ENCODE data around the gene ERVFRD-1. TPM values are rescaled to one million over a fixed set of nuclear protein-coding genes. Genes with fewer than 3 reads are reported as not detected.

The ERVFRD-1 gene
- total and polyA plus RNA-seq, 2 donors (not counting 3 experiments of a cell fraction or from before 2014, with no cell fraction given) = not detected

GRCh38 chr6:11062715-11063114, 48.8 kb downstream of the ERVFRD-1 start:
- intact Hi-C loops (cut with micrococcal nuclease) (no loop called here), dilution Hi-C loops (cut with MboI; ENCODE audit: extremely low pct_ligation_motif_present, low sequenced_read_pairs) (no loop called here)
- Histone ChIP-seq H3K27ac (ENCODE audit: insufficient read depth, low read depth, low read length) (no peak overlapping the region), H3K9me1 (replicated peaks; ENCODE audit: control insufficient read depth, extremely low read depth, insufficient read depth, low read length) (no peaks in the 10 kb centered on the region), H3K27me3 (ENCODE audit: control insufficient read depth in 2 of 2, insufficient read depth in 2 of 2, low read length in 2 of 2) (peaks cover 0 to 3% of the 10 kb centered on the region in 2 experiments), H2AFZ (ENCODE audit: low read depth, low read length) (no peak overlapping the region), H3K4me2 (ENCODE audit: insufficient read depth, low read length) (no peak overlapping the region), H3K9me3 (replicated peaks; ENCODE audit: control insufficient read depth, insufficient read depth, low read length) (no peaks in the 10 kb centered on the region), H3K79me2 (ENCODE audit: control insufficient read depth, insufficient read depth, low read length) (no peaks in the 10 kb centered on the region), H4K20me1 (replicated peaks; ENCODE audit: control insufficient read depth, extremely low read depth, insufficient read depth, low read length) (no peaks in the 10 kb centered on the region), H3K4me1 (ENCODE audit: control insufficient read depth, extremely low read depth, insufficient read depth, low read length) (no peaks in the 10 kb centered on the region), H3K36me3 (ENCODE audit: control insufficient read depth in 2 of 2, extremely low read depth in 1 of 2, insufficient read depth in 2 of 2, low read length in 2 of 2) (no peaks in the 10 kb centered on the region), H3K4me3 (replicated peaks in 1 of 3; ENCODE audit: insufficient read depth in 1 of 3, low read depth in 1 of 3, low read length in 3 of 3) (no peak overlapping the region), H3K9ac (replicated peaks; ENCODE audit: extremely low read depth, insufficient read depth, low read length) (no peak overlapping the region)
- TF ChIP-seq CTCF (IDR thresholded peaks at IDR 0.05; ENCODE audit: extremely low read depth in 1 of 2, insufficient read depth in 1 of 2, low read depth in 1 of 2, low read length in 2 of 2) (no peak), MYC (IDR thresholded peaks at IDR 0.05; ENCODE audit: low read depth, low read length) (no peak), GATA2 (IDR thresholded peaks at IDR 0.05; ENCODE audit: insufficient read depth, insufficient read length, low read depth, low read length) (no peak), MAX (IDR thresholded peaks at IDR 0.05; ENCODE audit: insufficient read depth, insufficient read length) (no peak), EZH2 (IDR thresholded peaks at IDR 0.05; ENCODE audit: borderline replicate concordance, low read depth, low read length, severe bottlenecking) (no peak), POLR2AphosphoS5 (IDR thresholded peaks at IDR 0.05; ENCODE audit: insufficient read depth, low read depth, low read length) (no peak), FOS (IDR thresholded peaks at IDR 0.05; ENCODE audit: borderline replicate concordance, insufficient read depth, low read length) (no peak), POLR2A (IDR thresholded peaks at IDR 0.05; ENCODE audit: low read depth, low read length) (no peak), JUN (IDR thresholded peaks at IDR 0.05; ENCODE audit: borderline replicate concordance, insufficient read depth, insufficient read length, low read depth) (no peak)
- CTCF ChIA-PET = interaction anchor here (6.0 kb wide), 1 partner anchor 108 kb away, joined by 43 read pairs; no protein-coding TSS in a partner anchor
- DNase-seq (ENCODE audit: low read depth, low spot score) = no peak
- FAIRE-seq = no peak
- no TSS peak for BruUV-seq (replicated peaks)
- POLR2A ChIA-PET = no interaction called here
